Osteocyte (in vitro differentiated cells): ENCODE measurements around the gene CAPRIN2. TPM values are rescaled to one million over a fixed set of nuclear protein-coding genes. Genes with fewer than 3 reads are reported as not detected.

Source experiments
- DNase-seq: peaks from one replicate; pipeline ENCODE4 v3.0.0; 2021; ENCODE audit warnings: mixed read lengths; ENCODE audit not compliant: unreplicated experiment; ENCODE audit errors: extremely low spot score
- H3K27ac Mint-ChIP-seq: one replicate; pipeline ENCODE4 v1.8.0; 2021; ENCODE audit warnings: mild to moderate bottlenecking, mixed read lengths; ENCODE audit not compliant: unreplicated experiment
- H3K27me3 Mint-ChIP-seq: one replicate; pipeline ENCODE4 v1.8.0; 2021; ENCODE audit warnings: mixed read lengths; ENCODE audit not compliant: unreplicated experiment
- H3K36me3 Mint-ChIP-seq: one replicate; pipeline ENCODE4 v1.8.0; 2021; ENCODE audit warnings: mixed read lengths; ENCODE audit not compliant: unreplicated experiment
- H3K4me1 Mint-ChIP-seq: one replicate; pipeline ENCODE4 v1.8.0; 2021; ENCODE audit warnings: mixed read lengths; ENCODE audit not compliant: unreplicated experiment
- H3K4me3 Mint-ChIP-seq: one replicate; pipeline ENCODE4 v1.8.0; 2021; ENCODE audit warnings: mild to moderate bottlenecking, moderate library complexity, mixed read lengths; ENCODE audit not compliant: unreplicated experiment
- H3K9me3 Mint-ChIP-seq: one replicate; pipeline ENCODE4 v1.8.0; 2021; ENCODE audit warnings: mixed read lengths; ENCODE audit not compliant: unreplicated experiment
- CTCF ChIP-seq: fragments of 200-600 bp; sonication (generic); IDR thresholded peaks from 2 replicates; pipeline ENCODE4 v1.5.0; 2021; ENCODE audit warnings: antibody characterized with exemption, mild to moderate bottlenecking, moderate library complexity
- total RNA-seq: library from RNA; stranded (reverse); gene quantifications from 2 replicates; pipeline ENCODE4 v1.2.1, GENCODE V29; 2021

CAPRIN2 gene
- total RNA-seq, 1 donor from 2014 or later: 35.8 TPM

GRCh38 chr12:30764251-30764650, 9.5 kb upstream of the CAPRIN2 start:
- Mint-ChIP-seq H3K4me1 (no peaks in the 10 kb centered on the region), H3K27me3 (peaks cover 18% of the 10 kb centered on the region), H3K36me3 (no peaks in the 10 kb centered on the region), H3K9me3 (peaks cover 4% of the 10 kb centered on the region), H3K4me3 (no peak overlapping the region), H3K27ac (no peak overlapping the region)
- no peak for DNase-seq
- TF ChIP-seq CTCF: no peak

DNA sequence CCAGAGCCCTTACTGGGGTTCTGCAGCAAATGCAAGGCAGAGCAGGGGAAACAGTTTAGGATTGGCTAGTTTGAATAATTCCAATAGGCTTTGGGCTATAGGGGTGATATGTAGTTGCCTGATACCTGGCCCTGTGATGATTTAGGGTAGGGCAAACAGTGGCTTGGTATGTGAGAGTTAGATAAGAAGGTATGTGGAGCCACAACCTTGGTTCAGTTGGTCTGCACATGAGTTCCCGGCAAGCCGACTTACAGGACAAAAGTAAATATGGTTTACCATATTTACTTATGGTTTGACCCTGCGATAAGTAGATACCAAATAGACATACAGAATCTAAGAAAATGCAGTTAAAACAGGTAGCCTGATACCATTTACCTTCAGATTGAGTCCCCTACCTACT, 8.3 kb upstream of the CAPRIN2 start:
- Mint-ChIP-seq H3K4me3 (no peak overlapping the region), H3K9me3 (peaks cover 4% of the 10 kb centered on the region), H3K4me1 (no peaks in the 10 kb centered on the region), H3K27ac (no peak overlapping the region), H3K36me3 (no peaks in the 10 kb centered on the region), H3K27me3 (peaks cover 12% of the 10 kb centered on the region)
- TF ChIP-seq CTCF: no peak
- DNase-seq: no peak

DNA sequence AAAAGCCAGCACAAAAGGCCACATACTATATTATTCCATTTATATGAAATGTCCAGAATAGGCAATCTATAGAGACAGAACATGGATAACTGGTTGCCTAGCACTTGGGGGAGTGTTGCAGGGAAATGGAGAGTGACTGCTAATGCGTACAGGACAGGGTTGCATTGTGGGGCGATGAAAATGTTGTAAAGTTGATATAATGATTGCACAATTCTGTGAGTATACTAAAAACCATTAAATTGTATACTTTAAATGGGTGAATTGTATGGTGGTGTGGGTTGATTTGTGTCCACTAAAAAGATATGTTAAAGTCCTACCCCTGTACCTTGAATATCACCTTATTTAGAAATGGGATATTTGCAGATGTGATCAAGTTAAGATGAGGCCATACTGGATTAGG, 7.0 kb upstream of the CAPRIN2 start:
- Mint-ChIP-seq H3K9me3 (peaks cover 4% of the 10 kb centered on the region), H3K36me3 (no peaks in the 10 kb centered on the region), H3K4me1 (no peaks in the 10 kb centered on the region), H3K27ac (no peak overlapping the region), H3K4me3 (no peak overlapping the region), H3K27me3 (peaks cover 12% of the 10 kb centered on the region)
- DNase-seq: no peak
- no peak for TF ChIP-seq CTCF

DNA sequence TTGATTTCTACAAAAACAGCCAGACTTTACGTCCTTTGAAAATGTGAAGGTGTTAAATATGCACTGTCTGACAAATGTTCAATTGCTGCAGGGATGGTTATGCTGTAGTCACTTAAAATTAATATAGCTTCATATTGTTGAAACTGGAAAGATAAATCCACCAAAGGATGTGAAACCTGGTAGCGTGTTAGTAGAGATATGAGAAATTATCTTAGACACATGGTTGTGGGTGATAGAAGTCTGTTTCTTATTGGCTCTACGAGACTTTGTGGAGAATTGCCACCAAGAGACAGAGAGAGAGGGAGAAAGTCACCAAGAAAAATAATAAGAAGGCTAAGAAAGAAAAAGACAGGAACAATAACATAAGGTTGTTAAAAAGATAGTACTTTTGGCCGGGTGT, 2.6 kb upstream of the CAPRIN2 start:
- Mint-ChIP-seq H3K36me3 (no peaks in the 10 kb centered on the region), H3K9me3 (peaks cover 4% of the 10 kb centered on the region), H3K4me3 (no peak overlapping the region), H3K27ac (no peak overlapping the region), H3K27me3 (no peaks in the 10 kb centered on the region), H3K4me1 (peaks cover 26% of the 10 kb centered on the region)
- no peak for DNase-seq
- no peak for TF ChIP-seq CTCF

DNA sequence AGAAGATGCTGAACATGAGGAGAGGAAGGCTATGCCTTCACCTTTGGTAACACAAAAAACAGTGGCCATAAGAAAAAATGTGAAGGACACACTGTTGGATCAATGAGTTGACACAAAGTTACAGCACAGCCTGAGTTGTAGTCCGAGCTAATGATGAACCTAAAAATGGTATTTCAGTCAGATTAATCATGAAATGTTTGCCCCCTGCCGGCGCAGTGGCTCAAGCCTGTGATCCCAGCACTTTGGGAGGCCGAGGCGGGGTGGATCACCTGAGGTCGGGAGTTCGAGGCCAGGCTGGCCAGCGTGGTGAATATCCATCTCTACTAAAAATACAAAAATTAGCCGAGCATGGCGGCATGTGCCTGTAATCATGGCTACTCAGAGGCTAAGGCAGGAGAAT, 1.3 kb upstream of the CAPRIN2 start:
- DNase-seq: no peak
- Mint-ChIP-seq H3K9me3 (peaks cover 4% of the 10 kb centered on the region), H3K36me3 (peaks cover 2% of the 10 kb centered on the region), H3K4me1 (peaks cover 32% of the 10 kb centered on the region), H3K4me3 (peak overlapping the region; percentile 86), H3K27ac (no peak overlapping the region), H3K27me3 (no peaks in the 10 kb centered on the region)
- no peak for TF ChIP-seq CTCF
